Epithelial cell of umbilical artery (primary cell): ENCODE results near the gene SDHAF1. TPM values are rescaled to one million over a fixed set of nuclear protein-coding genes. Genes with fewer than 3 reads are reported as not detected.

Source experiments
- total RNA-seq: library from RNA; depleted of rRNA; stranded (reverse); fragments of >200 nt; gene quantifications from 2 replicates; pipeline ENCODE4 v1.2.3, GENCODE V29; 2014

Gene SDHAF1
- 10.9 and 18.2 TPM in 2 replicates for total RNA-seq

DNA sequence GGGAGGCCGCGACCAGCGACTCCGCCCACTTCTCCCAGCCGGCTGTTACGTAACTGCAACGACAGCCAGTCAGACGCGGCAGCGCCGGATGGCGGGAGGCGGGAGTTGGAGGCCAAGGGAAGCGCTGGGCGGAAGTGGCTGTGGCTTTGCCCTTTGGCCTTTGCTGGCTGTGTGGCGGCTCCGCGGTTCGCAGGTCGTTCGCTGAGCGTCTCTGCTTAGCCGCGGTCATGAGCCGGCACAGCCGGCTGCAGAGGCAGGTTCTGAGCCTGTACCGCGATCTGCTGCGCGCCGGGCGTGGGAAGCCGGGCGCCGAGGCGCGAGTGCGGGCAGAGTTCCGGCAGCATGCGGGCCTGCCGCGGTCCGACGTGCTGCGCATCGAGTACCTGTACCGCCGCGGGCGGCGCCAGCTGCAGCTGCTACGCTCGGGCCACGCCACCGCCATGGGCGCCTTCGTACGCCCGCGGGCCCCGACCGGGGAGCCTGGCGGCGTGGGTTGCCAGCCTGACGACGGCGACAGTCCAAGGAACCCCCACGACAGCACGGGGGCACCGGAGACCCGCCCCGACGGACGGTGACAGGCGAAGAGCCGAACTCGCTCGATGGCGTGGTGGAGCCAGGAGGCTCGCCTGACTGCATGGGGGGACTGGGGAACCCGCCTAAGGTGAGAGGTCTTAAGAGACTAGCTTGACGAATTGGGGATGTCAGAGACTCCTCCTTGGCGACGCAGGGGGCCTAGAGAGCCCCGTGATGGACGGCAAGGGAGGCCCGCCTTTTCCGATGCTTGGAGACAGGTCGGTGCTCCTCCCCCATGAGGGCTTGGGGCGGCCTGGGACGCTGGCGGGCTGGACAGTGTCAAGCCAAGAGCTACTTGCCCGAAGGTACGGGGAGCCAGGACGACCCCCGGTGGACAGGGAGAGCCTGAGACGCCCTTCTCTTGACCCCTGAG is at the start of gene SDHAF1:
Gene SDHAF1, plus strand, starts transcription at position 141 of the 946 bp plus-strand sequence. Its CDS starts 87 bp downstream, at position 228.

DNA sequence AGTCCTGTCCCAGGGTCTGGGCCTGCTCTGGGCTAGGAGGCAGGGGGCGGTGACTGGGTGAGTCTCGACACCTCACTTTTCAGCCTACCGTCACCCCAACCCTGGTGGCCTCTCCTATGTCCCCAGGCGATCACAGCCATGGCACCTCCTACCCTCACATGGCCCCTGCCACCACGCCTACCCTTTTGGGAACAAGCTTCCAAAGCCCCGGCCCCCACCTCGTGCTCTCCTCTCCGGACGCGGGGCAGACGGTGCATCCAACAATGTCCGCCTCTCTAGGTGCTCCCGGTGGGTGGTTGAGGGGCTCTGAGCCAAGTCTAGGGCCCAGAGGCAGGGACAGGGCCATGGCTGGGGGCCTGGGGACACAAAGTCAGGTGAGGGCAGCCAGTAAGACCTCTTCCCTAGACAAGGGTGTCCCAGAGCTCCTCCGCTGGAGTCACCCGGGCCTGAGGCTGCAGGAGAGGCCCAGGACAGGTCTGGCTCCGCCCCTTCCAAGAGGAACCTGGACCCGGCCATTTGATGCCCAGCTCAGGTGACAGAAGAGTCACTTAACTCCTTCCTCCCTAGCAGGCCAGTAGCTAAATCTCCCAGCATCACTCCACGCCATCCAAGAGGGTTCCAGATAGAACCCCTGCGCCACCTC is 13.5 kb downstream of the SDHAF1 start, which contains the start of gene SYNE4:
Gene SYNE4, minus strand, starts transcription at position 478 of the 643 bp plus-strand sequence. Its CDS starts 132 bp downstream, at position 346.

GRCh38 chr19:36014012-36014924 is 19.3 kb downstream of the SDHAF1 start, which contains the start of gene ALKBH6:
TSS of gene ALKBH6 (minus strand) at chr19:36014213. CDS start at chr19:36013397, 816 bp downstream.

GRCh38 chr19:36032251-36033104 is 37.5 kb downstream of the SDHAF1 start, which contains the start of gene CLIP3:
TSS of gene CLIP3 (minus strand) at chr19:36032873. CDS start at chr19:36032357, 516 bp downstream.

Other genes starting within 250 kb of the SDHAF1 start
- gene U2AF1L4, start 249.8 kb upstream of the SDHAF1 start, total RNA-seq: 3.9 and 14.0 TPM in 2 replicates
- 14.0 and 15.2 TPM in 2 replicates for gene PSENEN, start 249.5 kb upstream of the SDHAF1 start, total RNA-seq
- gene LIN37, start 246.6 kb upstream of the SDHAF1 start, total RNA-seq: 5.2 and 9.0 TPM in 2 replicates
- 0.65 and 3.0 TPM in 2 replicates for gene HSPB6, start 238.2 kb upstream of the SDHAF1 start, total RNA-seq
- gene PROSER3, start 237.0 kb upstream of the SDHAF1 start, total RNA-seq: 2.6 and 4.0 TPM in 2 replicates
- gene ARHGAP33, start 219.6 kb upstream of the SDHAF1 start, total RNA-seq: 2.6 and 4.0 TPM in 2 replicates
- not detected in 2 replicates for gene PRODH2, start 182.3 kb upstream of the SDHAF1 start, total RNA-seq
- not detected in 2 replicates for gene NPHS1, start 142.7 kb upstream of the SDHAF1 start, total RNA-seq
- 0.15 TPM in 1 of 2 replicates, not detected in the other for gene KIRREL2, start 138.3 kb upstream of the SDHAF1 start, total RNA-seq
- 1.2 and 5.5 TPM in 2 replicates for gene APLP1, start 126.6 kb upstream of the SDHAF1 start, total RNA-seq
- 1.6 and 17.5 TPM in 2 replicates for gene NFKBID, start 94.6 kb upstream of the SDHAF1 start, total RNA-seq
- gene HCST, start 92.7 kb upstream of the SDHAF1 start, total RNA-seq: not detected in 2 replicates
- gene TYROBP, start 86.9 kb upstream of the SDHAF1 start, total RNA-seq: not detected in 2 replicates
- 1.3 and 2.4 TPM in 2 replicates for gene LRFN3, start 58.8 kb upstream of the SDHAF1 start, total RNA-seq
- not detected in 2 replicates for gene SYNE4, start 13.6 kb downstream of the SDHAF1 start, total RNA-seq
- gene ALKBH6, start 19.0 kb downstream of the SDHAF1 start, total RNA-seq: 12.3 and 22.2 TPM in 2 replicates
- 1.8 and 1.9 TPM in 2 replicates for gene CLIP3, start 37.7 kb downstream of the SDHAF1 start, total RNA-seq
- 0.65 and 1.2 TPM in 2 replicates for gene THAP8, start 59.1 kb downstream of the SDHAF1 start, total RNA-seq
- 4.2 and 7.0 TPM in 2 replicates for gene WDR62, start 59.7 kb downstream of the SDHAF1 start, total RNA-seq
- gene OVOL3, start 116.0 kb downstream of the SDHAF1 start, total RNA-seq: not detected in 2 replicates
- 73.7 and 126 TPM in 2 replicates for gene POLR2I, start 119.7 kb downstream of the SDHAF1 start, total RNA-seq
- 215 and 250 TPM in 2 replicates for gene TBCB, start 120.3 kb downstream of the SDHAF1 start, total RNA-seq
- gene CAPNS1, start 144.9 kb downstream of the SDHAF1 start, total RNA-seq: 183 and 230 TPM in 2 replicates
- gene COX7A1, start 157.3 kb downstream of the SDHAF1 start, total RNA-seq: 2.0 and 2.3 TPM in 2 replicates
- gene ZNF565, start 219.5 kb downstream of the SDHAF1 start, total RNA-seq: 5.5 TPM in 2 replicates
- gene ZNF146, start 219.9 kb downstream of the SDHAF1 start, total RNA-seq: 132 and 153 TPM in 2 replicates